Stimulated activated naive CD8-positive, alpha-beta T cell treated with anti-CD3 and anti-CD28 coated beads, Interleukin-15, Interleukin-2, amounts not matched to agents 100 ng/mL and 50 ng/mL, for 24 hours (primary cell): ENCODE results near the gene MTA3.

Experiments used
- H3K27ac Mint-ChIP-seq: one replicate; pipeline ENCODE4 v1.8.0; 2021; ENCODE audit warnings: mild to moderate bottlenecking, mixed read lengths
- H3K27me3 Mint-ChIP-seq: one replicate; pipeline ENCODE4 v1.8.0; 2021; ENCODE audit warnings: mixed read lengths
- H3K36me3 Mint-ChIP-seq: one replicate; pipeline ENCODE4 v1.8.0; 2021; ENCODE audit warnings: low read depth, mixed read lengths
- H3K4me1 Mint-ChIP-seq: one replicate; pipeline ENCODE4 v1.8.0; 2021; ENCODE audit warnings: low read depth, mixed read lengths
- H3K4me3 Mint-ChIP-seq: one replicate; pipeline ENCODE4 v1.8.0; 2021; ENCODE audit warnings: mild to moderate bottlenecking, mixed read lengths
- H3K9me3 Mint-ChIP-seq: one replicate; pipeline ENCODE4 v1.8.0; 2021; ENCODE audit warnings: mixed read lengths

The MTA3 gene

GRCh38 chr2:42742740-42743658 is 174.6 kb downstream of the MTA3 start:
- H3K4me3 Mint-ChIP-seq, result no peak overlapping the region
- no peaks in the 10 kb centered on the region for H3K27me3 Mint-ChIP-seq
- no peak overlapping the region for H3K27ac Mint-ChIP-seq
- no peaks in the 10 kb centered on the region for H3K4me1 Mint-ChIP-seq
- H3K9me3 Mint-ChIP-seq, result no peaks in the 10 kb centered on the region
- peaks cover 12% of the 10 kb centered on the region for H3K36me3 Mint-ChIP-seq

GRCh38 chr2:42743659-42743990 is 175.2 kb downstream of the MTA3 start:
- H3K27ac Mint-ChIP-seq, result no peak overlapping the region
- peaks cover 6% of the 10 kb centered on the region for H3K36me3 Mint-ChIP-seq
- no peaks in the 10 kb centered on the region for H3K27me3 Mint-ChIP-seq
- H3K4me3 Mint-ChIP-seq, result no peak overlapping the region
- H3K9me3 Mint-ChIP-seq, result no peaks in the 10 kb centered on the region
- no peaks in the 10 kb centered on the region for H3K4me1 Mint-ChIP-seq

- Mint-ChIP-seq H3K36me3 (peaks cover 4% of the 10 kb centered on the region), H3K27me3 (no peaks in the 10 kb centered on the region), H3K4me3 (no peak overlapping the region), H3K9me3 (no peaks in the 10 kb centered on the region), H3K27ac (no peak overlapping the region), H3K4me1 (no peaks in the 10 kb centered on the region)
These were observed 176.2 kb downstream of the MTA3 start for GRCh38 chr2:42744545-42745082.

GRCh38 chr2:42747422-42747821 is 179.0 kb downstream of the MTA3 start:
- H3K36me3 Mint-ChIP-seq, result no peaks in the 10 kb centered on the region
- no peak overlapping the region for H3K27ac Mint-ChIP-seq
- no peak overlapping the region for H3K4me3 Mint-ChIP-seq
- H3K4me1 Mint-ChIP-seq, result peaks cover 5% of the 10 kb centered on the region
- H3K27me3 Mint-ChIP-seq, result no peaks in the 10 kb centered on the region
- H3K9me3 Mint-ChIP-seq, result no peaks in the 10 kb centered on the region

GRCh38 chr2:42748840-42749239 is 180.4 kb downstream of the MTA3 start:
- Mint-ChIP-seq H3K4me1 (peaks cover 19% of the 10 kb centered on the region), H3K36me3 (no peaks in the 10 kb centered on the region), H3K9me3 (no peaks in the 10 kb centered on the region), H3K4me3 (no peak overlapping the region), H3K27ac (no peak overlapping the region), H3K27me3 (no peaks in the 10 kb centered on the region)

GRCh38 chr2:42752314-42752713 is 183.9 kb downstream of the MTA3 start:
- Mint-ChIP-seq H3K4me1 (peaks cover 35% of the 10 kb centered on the region), H3K4me3 (no peak overlapping the region), H3K9me3 (no peaks in the 10 kb centered on the region), H3K36me3 (no peaks in the 10 kb centered on the region), H3K27ac (no peak overlapping the region), H3K27me3 (no peaks in the 10 kb centered on the region)

GRCh38 chr2:42752816-42753813 is 184.7 kb downstream of the MTA3 start:
- no peaks in the 10 kb centered on the region for H3K9me3 Mint-ChIP-seq
- H3K36me3 Mint-ChIP-seq, result no peaks in the 10 kb centered on the region
- peaks cover 35% of the 10 kb centered on the region for H3K4me1 Mint-ChIP-seq
- no peak overlapping the region for H3K27ac Mint-ChIP-seq
- H3K4me3 Mint-ChIP-seq, result no peak overlapping the region
- no peaks in the 10 kb centered on the region for H3K27me3 Mint-ChIP-seq

GRCh38 chr2:42754021-42754775 is 185.8 kb downstream of the MTA3 start:
- Mint-ChIP-seq H3K4me3 (no peak overlapping the region), H3K27ac (no peak overlapping the region), H3K27me3 (no peaks in the 10 kb centered on the region), H3K36me3 (no peaks in the 10 kb centered on the region), H3K9me3 (no peaks in the 10 kb centered on the region), H3K4me1 (peaks cover 35% of the 10 kb centered on the region)

GRCh38 chr2:42754776-42755140 is 186.3 kb downstream of the MTA3 start:
- Mint-ChIP-seq H3K9me3 (no peaks in the 10 kb centered on the region), H3K4me3 (no peak overlapping the region), H3K27ac (peak overlapping the region; percentile 6), H3K36me3 (no peaks in the 10 kb centered on the region), H3K4me1 (peaks cover 35% of the 10 kb centered on the region), H3K27me3 (no peaks in the 10 kb centered on the region)

GRCh38 chr2:42755191-42755880 is 186.9 kb downstream of the MTA3 start:
- peaks cover 35% of the 10 kb centered on the region for H3K4me1 Mint-ChIP-seq
- no peaks in the 10 kb centered on the region for H3K9me3 Mint-ChIP-seq
- H3K27me3 Mint-ChIP-seq, result no peaks in the 10 kb centered on the region
- H3K27ac Mint-ChIP-seq, result peak overlapping the region; percentile 6
- H3K36me3 Mint-ChIP-seq, result no peaks in the 10 kb centered on the region
- no peak overlapping the region for H3K4me3 Mint-ChIP-seq

- no peak overlapping the region for H3K27ac Mint-ChIP-seq
- H3K4me3 Mint-ChIP-seq, result no peak overlapping the region
- H3K4me1 Mint-ChIP-seq, result peaks cover 35% of the 10 kb centered on the region
- no peaks in the 10 kb centered on the region for H3K36me3 Mint-ChIP-seq
- H3K27me3 Mint-ChIP-seq, result no peaks in the 10 kb centered on the region
- no peaks in the 10 kb centered on the region for H3K9me3 Mint-ChIP-seq
These were observed 187.8 kb downstream of the MTA3 start for GRCh38 chr2:42756150-42756775.

GRCh38 chr2:42756966-42757513 is 188.6 kb downstream of the MTA3 start:
- Mint-ChIP-seq H3K27me3 (no peaks in the 10 kb centered on the region), H3K4me1 (peaks cover 34% of the 10 kb centered on the region), H3K27ac (no peak overlapping the region), H3K36me3 (no peaks in the 10 kb centered on the region), H3K4me3 (no peak overlapping the region), H3K9me3 (no peaks in the 10 kb centered on the region)

- Mint-ChIP-seq H3K4me3 (no peak overlapping the region), H3K9me3 (no peaks in the 10 kb centered on the region), H3K27ac (no peak overlapping the region), H3K36me3 (no peaks in the 10 kb centered on the region), H3K27me3 (no peaks in the 10 kb centered on the region), H3K4me1 (peaks cover 23% of the 10 kb centered on the region)
These were observed 189.7 kb downstream of the MTA3 start for GRCh38 chr2:42757981-42758740.
